GM19463 (cell line): Measurements from ENCODE around the gene EP400.

Experiments used
- ATAC-seq: cut with Tn5 transposase; IDR thresholded peaks from one replicate; pipeline ENCODE4 v1.9.1; 2021; ENCODE audit warnings: mild to moderate bottlenecking, moderate library complexity; ENCODE audit not compliant: unreplicated experiment

EP400 gene

GRCh38 chr12:131923260-131923659 lies 26.5 kb upstream of the EP400 start:
- peak; percentile 83 for ATAC-seq

GRCh38 chr12:131927110-131928079 lies 22.3 kb upstream of the EP400 start:
- ATAC-seq, result no peak

GRCh38 chr12:131928080-131928710 lies 21.5 kb upstream of the EP400 start:
- ATAC-seq, result peak; percentile 2

- peak; percentile 72 for ATAC-seq
These were observed 20.8 kb upstream of the EP400 start, which contains the start of gene PUS1 for GRCh38 chr12:131928711-131929580. Gene PUS1 (plus strand): TSS chr12:131929276. CDS start chr12:131929723, 447 bp downstream.

- ATAC-seq, result no peak
These were observed 19.9 kb upstream of the EP400 start for GRCh38 chr12:131929581-131930456.

- no peak for ATAC-seq
These were observed 19.2 kb upstream of the EP400 start for GRCh38 chr12:131930510-131930909.

- ATAC-seq, result no peak
These were observed 16.4 kb upstream of the EP400 start for GRCh38 chr12:131933387-131933786.

- no peak for ATAC-seq
These were observed 15.2 kb upstream of the EP400 start for GRCh38 chr12:131934535-131934934.

GRCh38 chr12:131938082-131938481 lies 11.7 kb upstream of the EP400 start:
- ATAC-seq, result no peak

- no peak for ATAC-seq
These were observed 10.7 kb upstream of the EP400 start for GRCh38 chr12:131939007-131939406.

- ATAC-seq, result no peak
These were observed 9.6 kb upstream of the EP400 start for GRCh38 chr12:131940141-131940547.

GRCh38 chr12:131941116-131941986 lies 8.4 kb upstream of the EP400 start:
- ATAC-seq, result no peak

GRCh38 chr12:131941987-131942341 lies 7.8 kb upstream of the EP400 start:
- no peak for ATAC-seq

- no peak for ATAC-seq
These were observed 7.1 kb upstream of the EP400 start for GRCh38 chr12:131942671-131943070.

- ATAC-seq, result no peak
These were observed 6.4 kb upstream of the EP400 start for GRCh38 chr12:131943389-131943788.

- no peak for ATAC-seq
These were observed 5.9 kb upstream of the EP400 start for GRCh38 chr12:131943876-131944275.

GRCh38 chr12:131944601-131945251 lies 5.0 kb upstream of the EP400 start:
- ATAC-seq, result no peak

GRCh38 chr12:131946757-131947156 lies 3.0 kb upstream of the EP400 start:
- ATAC-seq, result no peak
